Measurements from ENCODE around the gene OPHN1.

DNA sequence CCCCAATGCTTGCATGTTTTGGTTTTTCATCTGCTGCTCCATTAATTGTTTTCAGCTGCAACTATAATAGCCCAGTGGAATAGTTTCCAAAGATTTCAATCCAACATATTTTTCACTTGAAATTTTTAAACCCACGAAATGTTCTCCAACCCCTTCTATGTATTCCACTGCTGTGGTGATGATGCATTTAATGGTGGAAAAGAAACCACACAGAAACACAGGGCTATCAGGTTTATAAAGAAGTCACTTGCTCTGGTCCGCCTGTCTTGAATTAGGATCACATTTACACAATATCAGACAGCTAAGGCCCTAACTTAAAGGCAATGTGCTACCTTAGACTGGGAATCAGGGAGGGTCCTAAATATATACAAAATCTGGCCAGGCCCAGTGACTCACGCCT is 35.0 kb downstream of the OPHN1 start:
- TF ChIP-seq POLR2AphosphoS5 (IDR thresholded peaks at IDR 0.05; ENCODE audit: borderline replicate concordance, low read depth, low read length) (no peak), EZH2 (IDR thresholded peaks at IDR 0.05) (no peak), FOXP2 (optimal IDR thresholded peaks at IDR 0.05; ENCODE audit: control extremely low read depth, extremely low read length, insufficient read depth) (no peak)
